HG03280 (cell line): ENCODE measurements around the gene PRSS57.
"Not testable (repeated sequence)": the region's sequence is repeated elsewhere in the genome, so short reads cannot be mapped to it uniquely, and the experiment has no call there.

Experiments
- ATAC-seq: cut with Tn5 transposase; IDR thresholded peaks from one replicate; pipeline ENCODE4 v1.9.1; 2021; ENCODE audit warnings: mild to moderate bottlenecking, moderate library complexity; ENCODE audit not compliant: unreplicated experiment

PRSS57 gene

DNA sequence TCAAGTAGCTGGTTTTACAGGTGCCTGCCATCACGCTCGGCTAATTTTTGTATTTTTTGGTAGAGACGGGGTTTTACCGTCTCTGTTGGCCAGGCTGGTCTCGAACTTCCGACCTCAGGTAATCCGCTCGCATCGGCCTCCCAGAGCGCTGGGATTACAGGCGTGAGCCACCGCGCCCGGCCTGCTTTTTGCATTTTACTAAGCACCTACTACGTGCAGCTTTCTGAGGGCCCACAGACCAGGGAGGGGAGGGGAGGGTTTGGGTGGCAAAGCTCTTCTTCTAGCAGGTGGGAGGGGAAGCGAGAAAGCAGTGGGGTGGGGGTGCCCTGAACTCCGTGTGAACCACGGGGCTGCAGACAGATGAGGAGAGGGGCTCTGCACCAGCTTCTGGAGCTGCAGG, 28.5 kb upstream of the PRSS57 start:
- no peak for ATAC-seq

DNA sequence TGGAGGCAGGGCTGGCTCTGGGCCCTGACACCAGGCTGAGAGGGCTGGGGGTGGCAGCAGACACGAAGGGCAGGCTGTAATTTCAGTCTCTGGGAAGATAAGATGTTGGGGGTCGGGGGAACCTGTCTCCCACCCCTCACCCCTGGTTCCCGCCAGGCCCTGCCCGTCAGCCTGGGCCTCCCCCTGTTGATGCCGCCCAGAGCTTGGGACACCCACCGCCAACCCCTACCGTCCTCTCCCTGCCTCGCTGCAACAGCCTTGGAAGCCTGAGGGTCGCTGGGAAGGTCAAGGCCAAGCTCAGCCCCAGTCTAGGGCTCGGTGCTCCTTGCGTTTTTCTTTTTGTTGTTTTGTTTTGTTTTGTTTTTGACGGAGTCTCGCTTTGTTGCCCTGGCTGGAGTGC, 28.0 kb upstream of the PRSS57 start:
- no peak for ATAC-seq

DNA sequence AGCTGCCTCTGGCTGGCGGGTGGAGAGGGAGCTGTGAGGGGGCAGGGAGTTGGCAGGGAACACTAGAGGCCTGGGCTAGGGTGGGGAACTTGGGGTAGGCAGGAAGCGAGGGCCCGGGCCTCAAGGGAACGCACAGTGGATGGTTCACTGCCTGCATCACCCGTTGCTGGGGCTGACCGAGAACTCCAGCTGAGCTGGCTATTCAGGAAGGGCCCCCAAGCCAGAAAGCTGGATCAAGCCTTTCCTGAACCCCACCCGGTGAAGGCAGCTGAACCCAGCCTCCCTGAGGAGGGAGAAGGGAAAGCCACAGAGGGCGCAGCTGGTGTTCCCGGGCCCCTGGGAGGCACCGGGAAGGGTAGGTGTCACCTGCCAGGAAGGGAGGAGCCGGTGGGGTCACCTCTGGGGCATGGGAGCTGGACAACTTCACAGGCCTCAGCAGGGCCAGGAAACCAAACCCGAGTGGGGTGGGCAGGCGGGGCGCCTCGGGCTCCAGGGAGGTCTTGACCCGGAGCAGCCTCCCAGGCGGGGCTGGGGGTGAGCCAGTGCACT, 27.4 kb upstream of the PRSS57 start:
- ATAC-seq = no peak

- no peak for ATAC-seq
These were observed 25.3 kb upstream of the PRSS57 start for GRCh38 chr19:720345-721160.

GRCh38 chr19:719636-720344, 24.5 kb upstream of the PRSS57 start:
- ATAC-seq = no peak

GRCh38 chr19:718991-719512, 23.8 kb upstream of the PRSS57 start:
- no peak for ATAC-seq

GRCh38 chr19:718251-718951, 23.1 kb upstream of the PRSS57 start:
- ATAC-seq = no peak

DNA sequence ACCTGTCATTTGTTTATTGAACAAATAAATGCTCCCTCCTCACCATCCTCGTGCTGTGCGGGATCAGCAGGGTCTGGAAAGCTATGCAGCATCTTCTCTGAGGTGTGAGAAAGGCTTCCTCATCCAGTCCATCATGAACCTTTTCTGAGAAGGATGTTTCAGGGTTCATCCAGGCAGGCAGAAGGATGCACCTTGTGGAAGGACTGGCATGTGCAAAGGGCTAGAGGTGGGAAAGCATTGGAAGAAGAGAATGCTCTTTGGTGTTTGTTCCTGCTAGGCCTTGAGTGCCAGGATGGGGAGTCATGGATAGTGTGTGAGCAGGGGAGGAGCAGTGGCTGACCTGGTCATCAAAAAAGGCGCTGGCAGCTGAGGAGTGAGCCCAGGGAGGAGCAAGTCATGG, 20.1 kb upstream of the PRSS57 start:
- no peak for ATAC-seq

GRCh38 chr19:711254-711653, 16.0 kb upstream of the PRSS57 start:
- ATAC-seq = no peak

DNA sequence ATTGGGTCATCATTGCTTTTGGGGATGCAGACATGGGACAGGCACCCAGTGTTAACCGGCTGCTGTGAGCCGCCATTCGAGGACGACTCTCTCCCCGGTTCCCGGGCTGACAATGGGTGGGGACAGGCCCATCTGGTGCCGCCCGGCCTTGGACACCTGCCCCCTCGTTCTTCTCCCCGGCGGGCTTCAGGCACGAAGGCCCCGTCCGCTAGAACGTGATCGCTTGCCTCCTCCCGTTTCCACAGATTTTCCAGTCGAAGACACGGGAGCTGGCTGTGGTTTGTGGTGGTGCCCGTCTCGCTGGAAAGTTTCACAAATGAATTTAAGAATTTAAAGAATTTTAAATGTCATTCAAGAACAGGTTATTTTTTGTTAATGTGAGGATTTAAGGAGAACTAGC, 15.5 kb upstream of the PRSS57 start:
- ATAC-seq = no peak

DNA sequence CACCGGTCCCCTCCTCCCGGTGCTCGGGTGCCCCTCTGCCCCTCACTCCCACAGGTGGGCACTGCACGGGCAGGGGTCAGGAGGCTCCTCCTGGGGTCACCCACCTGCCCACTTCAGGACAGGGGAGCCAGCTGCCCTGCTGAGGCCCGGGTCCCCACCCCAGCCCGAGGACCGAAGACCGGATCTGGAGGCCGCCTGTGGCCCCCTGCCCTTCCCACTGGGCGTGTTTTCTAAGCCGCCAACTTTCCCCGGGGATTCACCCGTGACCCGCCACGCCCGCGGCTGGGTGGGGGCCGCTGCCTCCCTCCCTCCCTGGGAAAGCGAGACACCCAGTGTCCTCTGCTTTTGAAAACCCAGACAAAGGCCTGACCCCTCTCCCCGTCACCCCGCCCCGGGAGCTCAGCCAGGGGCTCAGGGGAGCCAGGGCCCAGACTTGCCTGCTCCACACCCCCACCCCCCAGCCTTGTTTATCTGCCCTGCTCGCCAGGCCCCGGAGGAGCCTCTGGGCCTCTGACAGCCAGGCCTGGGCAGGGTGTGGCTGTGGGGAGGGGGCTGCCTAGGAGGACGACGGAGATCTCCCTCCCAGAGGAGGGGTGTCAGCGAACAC, 14.8 kb upstream of the PRSS57 start:
- no peak for ATAC-seq

GRCh38 chr19:709196-709964, 14.1 kb upstream of the PRSS57 start:
- no peak for ATAC-seq

DNA sequence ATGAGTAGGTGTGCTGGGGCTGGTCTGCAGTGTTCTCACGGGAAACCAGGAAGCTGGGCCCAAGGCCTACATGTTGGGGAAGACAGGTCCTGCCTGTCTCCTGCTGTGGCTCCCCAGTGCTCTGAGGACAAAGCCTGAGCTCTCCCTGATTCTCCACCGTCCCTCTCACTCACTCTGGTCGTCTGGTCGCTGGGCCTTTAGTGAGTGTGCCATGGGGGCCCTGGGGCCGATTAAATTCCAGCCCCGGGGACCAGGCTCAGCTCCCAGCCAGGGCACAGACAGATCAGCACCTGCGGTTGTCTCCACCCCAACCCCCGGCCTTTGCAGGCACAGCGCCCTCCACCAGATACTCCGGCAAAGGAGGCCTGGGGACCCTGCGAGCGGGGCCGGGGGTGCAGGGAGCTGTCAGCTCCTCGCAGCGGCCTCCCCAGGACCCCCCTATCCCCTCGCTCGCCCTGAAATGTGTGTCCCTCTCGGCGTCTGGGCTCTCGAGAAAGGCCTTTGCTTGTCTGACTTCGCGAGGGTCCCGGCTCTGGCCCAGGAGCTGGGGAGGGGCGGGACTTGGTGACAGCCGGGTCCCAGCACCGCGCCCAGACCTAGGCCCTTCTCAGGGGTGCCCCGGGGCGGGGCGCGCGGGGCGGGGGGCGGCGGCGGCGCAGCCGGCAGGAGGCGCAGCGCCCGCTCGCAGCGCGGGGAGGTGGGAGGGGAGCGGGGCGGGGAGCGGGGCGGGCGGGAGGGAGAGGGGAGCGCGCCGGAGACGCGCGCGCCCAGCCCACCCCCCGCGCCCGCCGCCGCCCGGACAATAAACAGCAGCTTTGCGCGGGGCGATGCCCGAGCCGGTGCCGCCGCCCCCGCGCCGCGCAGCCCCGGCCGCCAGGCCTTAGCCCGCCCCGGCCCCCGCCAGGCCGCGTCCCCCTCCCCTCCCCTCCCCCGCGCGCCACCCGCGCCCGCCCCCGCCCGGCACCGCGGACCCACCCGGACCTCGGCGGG, 13.2 kb upstream of the PRSS57 start, which contains the start of gene PALM:
Gene PALM (plus strand): TSS at position 782 of the 990 bp plus-strand sequence. CDS start 212 bp downstream, outside the sequence.
- ATAC-seq = no peak

DNA sequence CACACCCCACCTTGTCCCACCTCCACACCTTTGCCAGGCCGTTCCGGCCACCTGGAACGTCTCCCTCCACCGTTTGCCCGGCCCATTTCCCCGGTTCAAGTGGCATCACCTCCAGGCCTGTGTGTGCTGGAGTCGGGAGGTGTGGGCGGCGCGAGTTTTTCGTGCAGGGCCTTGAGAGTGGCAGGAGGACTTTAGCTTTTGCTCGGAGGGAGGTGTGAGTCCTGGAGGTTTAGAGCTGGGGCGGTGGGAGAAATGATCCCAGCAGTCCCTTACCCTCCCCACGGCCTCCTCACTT, 9.1 kb upstream of the PRSS57 start:
- no peak for ATAC-seq

DNA sequence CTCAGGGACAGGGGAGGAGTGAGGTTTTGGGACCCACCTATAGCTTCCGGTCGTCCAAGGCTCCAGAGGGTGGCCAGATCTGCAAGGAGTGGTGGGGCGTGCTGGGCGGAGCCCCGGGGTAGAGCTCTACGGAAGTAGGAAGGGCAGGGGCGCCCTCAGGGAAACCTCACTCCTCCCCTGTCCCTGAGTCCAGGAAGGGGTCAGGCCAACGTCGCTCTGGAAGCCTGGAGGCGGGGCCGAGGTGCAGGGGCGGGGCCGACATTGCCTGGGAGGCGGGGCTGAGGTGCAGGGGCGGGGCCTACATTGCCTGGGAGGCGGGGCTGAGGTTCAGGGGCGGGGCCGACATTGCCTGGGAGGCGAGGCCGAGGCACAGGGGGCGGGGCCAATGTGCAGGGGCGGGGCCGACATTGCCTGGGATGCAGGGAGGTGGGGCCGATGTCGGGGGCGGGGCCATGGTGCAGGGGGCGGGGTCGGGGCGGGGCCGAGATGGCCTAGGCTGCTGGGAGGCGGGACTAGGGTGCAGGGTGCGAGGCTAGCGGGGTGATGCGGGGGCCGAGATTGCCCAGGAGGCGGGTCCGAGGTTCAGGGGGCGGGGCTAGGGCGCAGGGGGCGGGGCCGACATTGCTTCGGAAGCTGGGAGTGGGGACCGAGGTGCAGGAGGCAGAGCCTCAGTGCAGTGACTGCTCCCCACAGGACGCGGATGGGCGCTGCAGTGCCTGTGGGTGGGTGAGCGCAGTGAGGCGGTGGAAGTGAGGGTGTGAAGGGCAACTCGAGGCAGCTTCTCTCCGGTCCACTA, 8.6 kb upstream of the PRSS57 start:
- ATAC-seq = no peak

DNA sequence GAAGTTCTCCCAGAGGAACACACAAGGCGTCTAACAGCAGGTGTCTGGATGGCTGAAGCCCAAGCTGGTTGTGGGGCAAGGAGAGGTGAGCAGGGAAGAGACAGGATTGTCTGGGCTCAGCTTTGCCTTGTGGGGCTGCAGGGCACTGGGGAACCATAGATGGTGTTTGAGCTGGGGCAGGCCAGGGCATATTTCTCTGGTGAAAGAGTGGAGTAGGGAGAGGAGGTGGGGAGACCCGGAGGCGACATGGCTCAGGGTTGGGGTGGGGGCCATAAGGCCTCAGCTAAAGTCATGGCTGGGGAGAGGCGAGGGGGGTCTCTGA, 8.0 kb upstream of the PRSS57 start:
- no peak for ATAC-seq

GRCh38 chr19:702847-703246, 7.6 kb upstream of the PRSS57 start:
- ATAC-seq = not testable (repeated sequence)

GRCh38 chr19:699885-700284, 4.6 kb upstream of the PRSS57 start:
- not testable (repeated sequence) for ATAC-seq
